Measurements from ENCODE around the gene DAB2IP.
"Not testable (repeated sequence)": the region's sequence is repeated elsewhere in the genome, so short reads cannot be mapped to it uniquely, and the experiment has no call there.

DAB2IP gene

GRCh38 chr9:121626012-121626411 is 25.4 kb upstream of the DAB2IP start:
- DNase-seq (ENCODE audit: low read depth), result no peak

GRCh38 chr9:121627427-121627826 is 24.0 kb upstream of the DAB2IP start:
- no peak for DNase-seq (ENCODE audit: low read depth)

DNA sequence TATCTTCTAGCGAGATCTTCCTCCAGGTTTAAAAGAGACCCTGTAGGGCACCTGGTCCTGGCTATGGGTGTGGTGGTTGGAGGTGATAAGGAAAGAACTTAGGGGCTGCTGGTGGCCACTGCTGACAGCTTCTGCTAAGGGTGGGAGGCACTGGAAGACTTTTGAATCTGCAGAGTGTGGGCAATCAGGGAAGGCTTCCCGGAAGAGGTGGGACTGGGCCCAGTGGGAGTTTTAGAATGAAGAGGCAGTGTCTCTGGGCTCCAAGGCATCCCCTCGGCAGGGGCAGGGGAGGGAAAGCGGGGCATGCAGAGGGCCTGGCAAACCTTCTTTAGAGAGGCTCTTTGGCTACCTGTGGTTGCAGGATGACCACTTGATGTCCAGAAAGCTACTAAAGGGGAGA is 23.0 kb upstream of the DAB2IP start:
- DNase-seq (ENCODE audit: low read depth), result no peak

DNA sequence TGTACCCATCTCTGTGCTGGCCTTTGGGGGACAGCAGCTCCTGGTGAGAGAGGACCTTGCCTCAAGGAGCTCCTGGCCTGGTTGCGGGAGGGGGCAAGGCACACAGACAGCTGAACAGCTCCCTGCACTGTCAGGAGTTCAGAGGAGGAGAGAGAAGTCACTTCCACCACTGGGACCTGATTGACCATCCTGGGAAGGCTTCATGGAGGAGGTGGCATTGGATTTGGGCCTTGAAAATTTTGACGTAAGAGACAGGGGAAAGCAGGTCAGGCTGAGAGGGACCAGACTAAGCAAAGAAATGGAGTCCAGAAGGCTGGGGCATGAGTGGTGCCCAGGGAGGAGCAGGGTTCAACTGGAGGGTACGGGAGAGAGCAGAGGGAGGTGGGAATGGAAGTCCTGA is 20.3 kb upstream of the DAB2IP start:
- DNase-seq (ENCODE audit: low read depth), result no peak

GRCh38 chr9:121631978-121632418 is 19.4 kb upstream of the DAB2IP start:
- no peak for DNase-seq (ENCODE audit: low read depth)

GRCh38 chr9:121633119-121633714 is 18.2 kb upstream of the DAB2IP start:
- no peak for DNase-seq (ENCODE audit: low read depth)

DNA sequence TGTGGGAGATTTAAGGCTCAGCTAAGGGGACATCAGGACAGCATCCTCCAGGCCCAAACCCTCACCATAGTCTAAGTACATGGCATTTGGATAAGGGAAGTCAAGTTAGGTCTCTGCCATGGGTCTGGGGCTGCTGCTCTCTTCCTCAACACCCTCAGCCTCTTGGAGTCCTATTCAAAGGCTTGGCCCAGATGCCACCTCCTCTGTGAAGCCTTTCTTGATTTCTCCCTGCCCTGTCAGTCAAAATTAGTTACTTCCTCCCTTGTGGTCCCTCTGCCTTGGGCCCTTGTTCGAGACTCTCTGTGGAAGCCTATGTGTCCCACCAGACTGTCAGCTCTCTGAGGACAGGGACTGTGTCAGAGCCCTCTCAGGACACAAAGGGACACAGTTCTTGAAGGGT is 17.7 kb upstream of the DAB2IP start:
- DNase-seq (ENCODE audit: low read depth), result no peak

DNA sequence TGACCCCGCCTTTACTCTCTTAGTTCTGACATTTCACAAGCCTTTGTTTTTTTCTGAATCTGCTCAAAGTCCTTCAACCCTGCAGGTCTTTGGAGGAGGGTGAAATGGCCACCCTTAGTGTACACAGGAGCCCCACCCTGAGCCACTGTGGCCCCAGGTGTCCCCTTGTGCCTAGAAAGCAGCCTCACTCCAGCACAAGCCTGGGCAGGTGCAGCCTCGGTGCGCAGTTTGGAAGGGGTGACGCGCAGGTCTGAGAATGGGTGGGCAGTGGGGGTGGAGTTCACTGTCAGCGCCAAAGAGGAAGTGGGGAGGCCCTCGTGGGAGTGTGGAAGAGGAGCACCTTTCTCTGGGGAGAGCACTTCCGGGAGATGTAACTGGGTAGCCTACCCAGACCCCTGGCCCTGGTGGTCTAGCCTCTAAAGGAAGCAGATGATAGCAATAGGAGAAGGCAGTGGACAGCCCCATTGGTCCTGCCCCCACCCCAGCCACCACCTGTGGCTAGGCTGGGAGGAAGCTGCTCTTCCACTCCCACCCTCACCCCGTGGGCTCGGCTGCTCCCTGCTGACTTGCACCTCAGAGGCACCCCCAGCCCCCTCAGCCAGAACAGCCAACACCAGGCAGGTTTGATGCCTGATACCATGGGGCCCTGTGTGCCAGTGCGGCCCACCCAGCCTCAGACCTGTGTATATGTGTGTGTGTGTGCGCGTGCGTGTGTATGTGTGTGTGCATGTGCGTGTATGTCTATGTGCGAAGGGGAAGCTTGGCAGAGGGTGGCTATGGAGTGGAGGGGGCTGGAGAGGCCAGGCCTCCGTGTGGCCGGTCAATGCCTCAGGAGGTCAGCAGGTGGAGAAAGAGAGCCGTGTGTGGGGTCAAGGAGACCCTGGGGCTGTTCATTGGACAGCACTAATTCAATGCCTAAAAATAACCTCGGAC is 16.8 kb upstream of the DAB2IP start:
- no peak for DNase-seq (ENCODE audit: low read depth)

GRCh38 chr9:121635300-121635876 is 16.0 kb upstream of the DAB2IP start:
- DNase-seq (ENCODE audit: low read depth), result no peak

DNA sequence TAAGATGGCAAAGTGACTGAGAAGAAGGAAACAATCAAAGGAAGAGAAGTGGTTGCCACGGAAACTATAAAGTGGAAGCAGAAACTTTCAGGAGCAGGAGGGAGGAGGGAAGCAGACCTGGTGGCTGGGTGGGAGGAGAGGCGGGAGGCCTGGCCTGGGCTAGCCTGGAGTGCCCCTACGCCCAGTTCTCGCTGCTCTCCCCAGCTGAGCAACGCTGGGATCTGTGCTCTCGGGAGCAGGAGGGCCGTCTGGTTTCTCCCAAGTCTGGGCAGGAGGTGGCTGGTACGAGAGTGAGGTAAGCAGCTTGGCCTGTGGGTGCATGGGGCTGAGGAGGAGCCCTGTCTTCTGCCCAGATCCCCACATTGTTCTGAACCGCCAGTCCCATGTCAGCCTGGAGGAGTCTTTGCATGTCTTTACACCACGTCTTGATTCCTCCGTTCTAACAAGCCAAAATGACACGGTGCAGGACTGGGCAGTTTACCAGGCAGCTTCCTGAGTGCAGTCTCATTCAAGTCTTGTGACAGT is 15.0 kb upstream of the DAB2IP start:
- peak; percentile 11 for DNase-seq (ENCODE audit: low read depth)

GRCh38 chr9:121636978-121637712 is 14.3 kb upstream of the DAB2IP start:
- DNase-seq (ENCODE audit: low read depth), result no peak

DNA sequence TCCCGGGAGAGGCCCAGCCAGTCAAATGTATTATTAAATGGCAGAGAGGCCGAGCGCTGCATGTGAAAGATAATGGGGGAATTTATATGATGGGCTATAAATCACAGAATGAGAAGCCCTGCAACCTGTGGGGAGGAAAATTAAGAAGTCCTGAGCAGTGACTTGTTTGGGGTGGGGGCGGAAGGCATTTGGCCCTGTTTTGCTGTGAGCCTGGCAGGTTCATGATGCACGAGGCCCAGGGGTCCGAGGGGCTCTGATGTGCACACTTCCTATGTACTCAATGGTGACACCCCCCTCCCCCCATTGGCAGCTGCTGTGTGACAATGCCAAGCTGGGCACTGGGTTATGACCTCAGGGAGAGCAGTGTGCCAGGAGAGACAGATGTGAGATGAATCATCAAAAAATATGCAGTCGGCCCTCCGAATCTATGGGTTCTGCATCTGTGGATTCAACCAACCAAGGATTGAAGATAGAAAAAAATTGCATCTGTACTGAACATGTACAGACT is 13.7 kb upstream of the DAB2IP start:
- no peak for DNase-seq (ENCODE audit: low read depth)

GRCh38 chr9:121638399-121638798 is 13.0 kb upstream of the DAB2IP start:
- DNase-seq (ENCODE audit: low read depth), result no peak

GRCh38 chr9:121638901-121639592 is 12.4 kb upstream of the DAB2IP start:
- DNase-seq (ENCODE audit: low read depth), result no peak

GRCh38 chr9:121639619-121640018 is 11.8 kb upstream of the DAB2IP start:
- no peak for DNase-seq (ENCODE audit: low read depth)

GRCh38 chr9:121640076-121640475 is 11.4 kb upstream of the DAB2IP start:
- peak; percentile 21 for DNase-seq (ENCODE audit: low read depth)

- no peak for DNase-seq (ENCODE audit: low read depth)
Observed at GRCh38 chr9:121640491-121641223, 10.8 kb upstream of the DAB2IP start.

DNA sequence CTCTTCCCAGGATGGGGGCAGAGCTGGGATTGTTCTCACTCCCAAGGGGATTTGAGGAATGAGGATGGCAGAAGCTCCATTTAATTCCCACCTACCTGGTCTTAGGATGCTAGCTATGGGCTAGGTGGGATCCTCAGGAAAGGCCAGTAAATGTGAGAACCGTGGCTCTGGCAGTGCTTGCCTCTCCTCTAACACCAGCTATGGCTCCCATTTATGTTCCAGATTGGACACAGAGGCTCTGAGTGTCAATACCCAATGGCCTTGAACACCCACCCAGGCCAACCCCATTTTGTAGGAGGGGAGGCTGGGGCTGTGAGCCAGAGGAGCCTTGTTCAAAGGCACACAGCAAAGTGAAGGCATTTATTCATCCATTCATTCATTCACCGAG is 10.2 kb upstream of the DAB2IP start:
- DNase-seq (ENCODE audit: low read depth), result no peak

DNA sequence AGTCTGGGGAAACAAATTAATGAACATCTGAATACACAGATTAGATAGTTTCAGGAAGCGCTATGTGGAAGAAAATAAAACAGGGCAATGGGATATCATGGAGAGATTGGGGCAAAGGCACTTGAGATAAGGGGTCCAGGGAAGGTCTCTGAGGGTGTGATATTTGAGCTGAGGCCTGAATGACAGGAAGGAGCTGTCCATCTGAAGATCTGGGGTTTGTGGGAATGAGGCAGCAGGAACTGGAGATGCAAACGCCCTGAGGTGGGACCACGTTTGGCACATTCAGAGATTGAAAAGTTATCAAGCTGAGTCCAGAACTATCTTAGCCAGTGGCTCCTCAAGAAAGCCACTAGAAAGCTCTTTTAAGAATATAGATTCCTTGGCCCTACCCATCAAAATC is 8.7 kb upstream of the DAB2IP start:
- DNase-seq (ENCODE audit: low read depth), result no peak

DNA sequence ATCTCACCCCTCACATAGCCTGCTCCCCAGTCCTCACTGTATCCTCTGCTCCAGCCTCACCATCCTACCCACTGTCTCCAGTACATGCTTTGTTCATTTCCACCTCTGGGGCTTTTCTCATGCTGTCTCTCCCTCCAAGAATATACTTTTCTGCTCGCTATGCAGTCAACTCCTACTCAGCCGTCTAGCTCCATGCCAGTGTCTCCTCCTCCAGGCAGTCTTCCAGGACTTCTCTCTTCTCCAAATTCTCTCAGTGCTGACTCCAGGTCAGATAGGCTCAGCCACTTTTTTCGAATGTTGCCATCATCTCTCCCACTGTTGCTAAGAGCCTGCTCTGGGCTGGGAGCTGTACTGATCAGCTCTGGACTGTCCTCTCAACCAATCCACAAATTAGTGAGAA is 8.0 kb upstream of the DAB2IP start:
- no peak for DNase-seq (ENCODE audit: low read depth)

- DNase-seq (ENCODE audit: low read depth), result not testable (repeated sequence)
Observed at GRCh38 chr9:121644040-121644439, 7.4 kb upstream of the DAB2IP start.
